ENCODE results near the gene CDH23.

Gene CDH23

DNA sequence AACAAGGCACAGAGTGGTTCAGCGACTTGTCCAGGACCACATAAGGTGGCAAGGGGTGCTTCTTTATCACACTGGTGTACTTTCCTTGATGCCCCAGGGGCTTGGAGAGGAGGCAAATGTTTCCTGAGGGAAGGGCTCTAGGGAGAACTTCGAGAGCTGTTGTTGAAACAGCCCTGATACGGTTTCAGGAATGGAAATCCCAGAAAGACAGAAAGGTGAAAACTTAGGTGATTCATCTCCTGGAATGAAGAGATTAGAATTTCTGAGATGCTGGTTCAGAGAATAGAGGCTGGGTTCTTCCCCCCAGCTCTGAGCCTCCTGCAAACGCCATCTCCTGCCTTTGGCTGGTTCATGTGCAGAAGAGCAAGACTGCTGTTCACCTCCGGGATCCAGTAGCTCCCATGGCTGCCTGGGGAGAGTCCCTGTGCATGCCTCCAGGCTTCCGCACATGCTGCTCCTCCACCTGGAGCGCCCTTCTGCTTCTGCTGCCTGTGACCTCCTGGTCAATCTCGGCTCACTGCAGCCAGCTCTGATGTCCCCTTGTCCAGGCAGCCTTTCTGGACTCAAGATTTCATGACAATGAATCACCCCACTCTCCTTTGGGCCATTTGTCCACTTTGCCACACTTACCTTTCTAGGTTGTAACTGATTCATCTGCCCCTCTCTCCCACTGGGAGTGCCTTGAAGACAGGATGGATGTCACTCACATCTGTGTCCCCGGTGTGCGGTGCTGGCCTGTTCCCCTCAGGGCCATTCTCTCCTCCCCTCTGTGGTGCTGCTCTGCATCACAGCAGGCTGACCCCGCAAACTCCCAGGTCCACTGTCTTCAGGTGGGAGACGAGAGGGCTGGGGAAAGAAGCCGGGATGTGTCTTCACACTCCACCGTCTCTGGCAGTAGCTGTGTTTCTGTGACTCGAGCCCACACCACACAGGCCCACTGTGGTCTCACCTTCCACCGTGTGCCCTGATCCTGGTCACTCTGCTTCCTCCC lies 3.6 kb upstream of the CDH23 start:
- TF ChIP-seq ZFX (IDR thresholded peaks at IDR 0.05; ENCODE audit: borderline replicate concordance): no peak
- TF ChIP-seq, protein P1, sequence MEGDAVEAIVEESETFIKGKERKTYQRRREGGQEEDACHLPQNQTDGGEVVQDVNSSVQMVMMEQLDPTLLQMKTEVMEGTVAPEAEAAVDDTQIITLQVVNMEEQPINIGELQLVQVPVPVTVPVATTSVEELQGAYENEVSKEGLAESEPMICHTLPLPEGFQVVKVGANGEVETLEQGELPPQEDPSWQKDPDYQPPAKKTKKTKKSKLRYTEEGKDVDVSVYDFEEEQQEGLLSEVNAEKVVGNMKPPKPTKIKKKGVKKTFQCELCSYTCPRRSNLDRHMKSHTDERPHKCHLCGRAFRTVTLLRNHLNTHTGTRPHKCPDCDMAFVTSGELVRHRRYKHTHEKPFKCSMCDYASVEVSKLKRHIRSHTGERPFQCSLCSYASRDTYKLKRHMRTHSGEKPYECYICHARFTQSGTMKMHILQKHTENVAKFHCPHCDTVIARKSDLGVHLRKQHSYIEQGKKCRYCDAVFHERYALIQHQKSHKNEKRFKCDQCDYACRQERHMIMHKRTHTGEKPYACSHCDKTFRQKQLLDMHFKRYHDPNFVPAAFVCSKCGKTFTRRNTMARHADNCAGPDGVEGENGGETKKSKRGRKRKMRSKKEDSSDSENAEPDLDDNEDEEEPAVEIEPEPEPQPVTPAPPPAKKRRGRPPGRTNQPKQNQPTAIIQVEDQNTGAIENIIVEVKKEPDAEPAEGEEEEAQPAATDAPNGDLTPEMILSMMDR (IDR thresholded peaks at IDR 0.05): no peak
- H3K27ac ChIP-seq: no peak overlapping the region

DNA sequence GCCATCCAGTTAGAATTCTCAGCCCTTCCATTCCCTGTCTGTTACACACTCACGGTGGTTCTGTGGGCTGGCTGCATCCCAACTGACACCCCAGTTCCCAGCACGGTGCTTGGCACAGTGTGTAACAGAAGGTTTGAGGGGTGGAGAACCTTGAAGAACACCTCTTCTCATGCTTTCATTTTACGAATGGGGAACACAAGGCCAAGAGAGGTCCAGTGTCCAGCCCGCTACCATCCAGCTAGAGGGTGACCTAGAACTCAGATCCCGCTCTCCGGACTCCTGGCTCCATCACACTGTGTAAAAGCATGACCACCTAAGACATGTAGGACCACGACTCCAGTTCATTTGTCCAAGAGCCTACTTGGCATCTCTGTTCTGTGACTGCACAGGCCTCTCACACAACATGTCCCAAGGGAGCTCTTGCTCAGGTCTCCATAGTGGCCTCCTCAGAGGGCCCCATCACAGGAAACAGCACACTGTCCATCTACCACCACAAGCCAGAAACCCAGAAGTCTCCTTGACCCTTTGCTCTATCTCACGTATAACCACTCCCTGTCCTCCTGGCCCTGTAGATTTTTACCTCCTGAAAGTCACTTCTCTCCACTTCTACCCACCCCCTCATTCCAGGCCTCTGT lies 2.8 kb upstream of the CDH23 start:
- H3K27ac ChIP-seq: no peak overlapping the region
- TF ChIP-seq ZFX (IDR thresholded peaks at IDR 0.05; ENCODE audit: borderline replicate concordance): no peak
- TF ChIP-seq, protein P1 (IDR thresholded peaks at IDR 0.05): no peak

DNA sequence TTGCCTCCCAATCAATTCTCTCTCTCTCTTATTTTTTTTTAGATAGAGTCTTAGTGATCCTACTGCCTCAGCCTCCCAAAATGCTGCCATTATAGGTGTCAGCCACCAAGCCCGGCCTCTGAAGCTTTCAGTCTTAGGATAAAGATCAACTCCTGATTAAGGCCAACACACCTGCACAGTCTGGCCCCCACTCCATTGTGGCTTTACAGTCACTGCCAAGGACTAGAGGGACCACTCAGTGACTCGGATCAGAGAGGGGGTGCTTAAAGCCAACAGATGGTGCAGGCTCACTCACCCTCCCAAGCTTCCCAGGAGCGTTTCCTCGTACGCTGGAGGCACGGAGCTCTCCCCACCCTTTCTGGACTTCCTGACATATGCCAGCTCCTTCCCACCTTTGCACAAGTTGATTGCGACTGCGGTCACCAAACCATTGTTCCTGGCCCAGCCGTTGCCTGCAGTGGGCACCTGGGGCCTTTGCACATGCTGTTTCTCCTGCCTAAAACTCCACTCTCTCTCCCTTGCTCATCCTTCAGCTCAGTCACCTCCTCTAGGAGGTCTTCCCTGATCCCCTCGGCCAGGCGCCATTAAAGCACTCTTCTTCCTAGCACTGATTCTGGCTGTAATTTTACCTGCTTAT lies 1.7 kb upstream of the CDH23 start:
- no peak overlapping the region for H3K27ac ChIP-seq

GRCh38 chr10:71395621-71396020 lies 1.1 kb upstream of the CDH23 start:
- no peak for TF ChIP-seq ZFX (IDR thresholded peaks at IDR 0.05; ENCODE audit: borderline replicate concordance)
- TF ChIP-seq, protein P1 (IDR thresholded peaks at IDR 0.05): no peak
- H3K27ac ChIP-seq: no peak overlapping the region

More for the DNA sequence above, 1.7 kb upstream of the CDH23 start:
- TF ChIP-seq, protein P1 (IDR thresholded peaks at IDR 0.05): no peak
- TF ChIP-seq ZFX (IDR thresholded peaks at IDR 0.05; ENCODE audit: borderline replicate concordance): no peak

- TF ChIP-seq ZFX (IDR thresholded peaks at IDR 0.05; ENCODE audit: borderline replicate concordance): no peak
- TF ChIP-seq, protein P1 (IDR thresholded peaks at IDR 0.05): no peak
- no peak overlapping the region for H3K27ac ChIP-seq
These were observed 523 bp upstream of the CDH23 start for GRCh38 chr10:71396084-71396710.

GRCh38 chr10:71397296-71398212 lies 834 bp downstream of the CDH23 start:
- TF ChIP-seq ZFX (IDR thresholded peaks at IDR 0.05; ENCODE audit: borderline replicate concordance): no peak
- TF ChIP-seq, protein P1 (IDR thresholded peaks at IDR 0.05): no peak
- no peak overlapping the region for H3K27ac ChIP-seq

Measured in 22Rv1 (cell line).